Epithelial cell of prostate (primary cell): Measurements from ENCODE around the gene BCAS1.
"Not testable (repeated sequence)": the region's sequence is repeated elsewhere in the genome, so short reads cannot be mapped to it uniquely, and the experiment has no call there.

Source experiments
- DNase-seq: peaks from one replicate; pipeline ENCODE4 v3.0.0-alpha.2; 2011; ENCODE audit warnings: low read depth, low spot score
- H3K27ac ChIP-seq: fragments of 450-650 bp; 2 replicates; pipeline ENCODE4 v1.5.1; 2017; ENCODE audit warnings: mild to moderate bottlenecking

The BCAS1 gene

GRCh38 chr20:53937339-53937741, 133.1 kb downstream of the BCAS1 start:
- DNase-seq: no peak
- no peak overlapping the region for H3K27ac ChIP-seq

- H3K27ac ChIP-seq: no peak overlapping the region
- no peak for DNase-seq
Observed at GRCh38 chr20:53935344-53936084, 134.9 kb downstream of the BCAS1 start.

DNA sequence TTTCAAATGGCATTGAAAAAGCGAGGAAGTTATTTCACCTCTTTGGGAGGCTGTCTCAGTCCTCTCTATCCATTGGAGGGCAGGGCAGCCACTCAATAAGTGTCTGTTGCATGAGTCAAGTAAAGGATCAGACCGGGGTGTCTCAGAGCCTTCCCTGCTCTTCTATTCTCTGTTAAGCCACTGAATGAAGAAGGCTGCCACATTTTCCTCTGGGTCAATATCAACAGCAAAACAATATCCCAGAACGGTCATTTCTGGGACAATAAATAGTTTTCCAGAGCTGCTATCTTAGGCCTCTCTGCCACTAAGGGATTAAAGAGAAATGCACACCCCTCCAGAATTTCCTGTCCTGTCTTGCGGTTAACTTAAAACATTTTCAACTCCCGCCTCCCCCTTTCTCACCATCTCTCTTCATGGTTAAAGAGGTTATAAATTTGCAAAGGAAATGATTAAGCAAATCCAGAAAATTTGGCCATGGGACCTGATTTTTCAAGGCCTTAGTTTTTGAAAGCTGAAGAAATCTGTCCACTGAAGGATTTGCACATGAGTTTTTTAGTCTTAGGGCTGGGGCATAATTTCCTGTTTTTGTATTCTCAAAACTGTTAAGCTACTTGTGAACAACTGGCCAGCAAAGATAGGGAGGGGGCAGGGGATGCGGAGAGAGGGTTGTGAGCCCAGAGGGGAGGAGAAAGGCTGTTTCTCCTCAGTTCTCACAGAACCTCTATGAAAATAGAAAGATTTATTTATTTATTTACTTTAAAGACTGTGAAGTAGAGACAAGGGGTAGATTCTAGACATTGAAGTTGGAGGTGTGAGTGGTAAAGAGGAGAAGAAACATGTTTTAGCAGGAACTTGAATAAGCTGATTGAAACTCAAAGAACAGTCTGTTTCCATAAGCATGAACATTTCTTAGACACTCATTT, 135.7 kb downstream of the BCAS1 start:
- no peak for DNase-seq
- peak overlapping the region; percentile 31 for H3K27ac ChIP-seq

- no peak overlapping the region for H3K27ac ChIP-seq
- no peak for DNase-seq
Observed at GRCh38 chr20:53933232-53933846, 137.1 kb downstream of the BCAS1 start.

DNA sequence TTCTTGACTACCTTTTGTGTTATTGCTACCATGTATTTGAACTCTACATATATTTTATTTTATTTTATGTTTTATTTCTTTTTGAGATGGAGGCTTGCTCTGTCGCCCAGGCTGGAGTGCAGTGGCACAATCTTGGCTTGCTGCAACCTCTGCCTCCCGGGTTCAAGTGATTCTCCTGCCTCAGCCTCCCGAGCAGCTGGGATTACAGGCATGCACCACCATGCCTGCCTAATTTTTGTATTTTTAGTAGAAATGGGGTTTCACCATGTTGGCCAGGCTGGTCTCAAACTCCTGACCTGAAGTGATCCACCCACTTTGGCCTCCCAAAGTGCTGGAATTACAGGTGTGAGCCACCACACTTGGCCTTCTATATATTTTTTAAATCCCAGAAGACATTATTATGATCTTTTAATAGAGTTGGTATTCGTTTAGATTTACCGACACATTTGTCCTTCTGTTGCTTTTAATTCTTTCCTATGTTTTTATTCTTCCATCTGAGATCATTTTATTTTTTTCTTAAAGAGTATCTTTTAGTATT, 137.7 kb downstream of the BCAS1 start:
- not testable (repeated sequence) for DNase-seq, H3K27ac ChIP-seq

GRCh38 chr20:53931597-53931996, 138.8 kb downstream of the BCAS1 start:
- DNase-seq: no peak
- H3K27ac ChIP-seq: peak overlapping the region; percentile 70

GRCh38 chr20:53930651-53931504, 139.5 kb downstream of the BCAS1 start:
- no peak for DNase-seq
- peak overlapping the region; percentile 70 for H3K27ac ChIP-seq

DNA sequence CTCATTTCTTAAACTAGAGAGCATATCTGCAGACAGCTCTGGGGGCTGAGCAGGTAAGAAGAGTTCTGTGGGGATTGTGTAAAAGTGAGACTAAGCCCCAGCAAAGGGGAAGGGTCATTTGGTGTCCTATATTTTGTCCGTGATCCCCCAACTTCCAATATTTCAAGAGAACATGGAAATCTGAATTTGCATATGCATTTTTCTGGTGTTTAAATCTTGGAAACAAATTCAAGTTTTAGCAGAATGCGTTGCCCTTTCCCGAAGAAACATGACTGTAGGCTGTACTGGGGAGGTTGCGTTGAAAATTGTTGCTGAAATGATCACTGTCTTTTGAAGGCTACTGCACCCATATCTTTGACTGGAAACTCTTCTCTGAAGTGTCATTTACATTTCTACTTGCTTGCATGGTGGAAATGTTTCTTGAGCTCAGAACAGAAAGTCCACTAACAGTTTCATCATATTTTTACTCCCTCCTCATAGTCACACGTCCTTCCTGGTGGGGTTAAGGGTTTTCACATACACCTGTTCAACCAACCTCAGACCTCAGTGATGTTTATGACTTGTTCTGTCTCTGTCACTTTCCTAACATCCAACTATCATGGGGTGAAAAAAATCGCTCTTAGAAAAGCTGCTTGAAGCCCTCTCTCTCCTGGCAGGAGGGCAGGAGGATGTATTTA, 140.3 kb downstream of the BCAS1 start:
- DNase-seq: no peak
- peak overlapping the region; percentile 70 for H3K27ac ChIP-seq

GRCh38 chr20:53929399-53929798, 141.0 kb downstream of the BCAS1 start:
- no peak for DNase-seq
- no peak overlapping the region for H3K27ac ChIP-seq

GRCh38 chr20:53927990-53928389, 142.4 kb downstream of the BCAS1 start:
- no peak for DNase-seq
- H3K27ac ChIP-seq: no peak overlapping the region

DNA sequence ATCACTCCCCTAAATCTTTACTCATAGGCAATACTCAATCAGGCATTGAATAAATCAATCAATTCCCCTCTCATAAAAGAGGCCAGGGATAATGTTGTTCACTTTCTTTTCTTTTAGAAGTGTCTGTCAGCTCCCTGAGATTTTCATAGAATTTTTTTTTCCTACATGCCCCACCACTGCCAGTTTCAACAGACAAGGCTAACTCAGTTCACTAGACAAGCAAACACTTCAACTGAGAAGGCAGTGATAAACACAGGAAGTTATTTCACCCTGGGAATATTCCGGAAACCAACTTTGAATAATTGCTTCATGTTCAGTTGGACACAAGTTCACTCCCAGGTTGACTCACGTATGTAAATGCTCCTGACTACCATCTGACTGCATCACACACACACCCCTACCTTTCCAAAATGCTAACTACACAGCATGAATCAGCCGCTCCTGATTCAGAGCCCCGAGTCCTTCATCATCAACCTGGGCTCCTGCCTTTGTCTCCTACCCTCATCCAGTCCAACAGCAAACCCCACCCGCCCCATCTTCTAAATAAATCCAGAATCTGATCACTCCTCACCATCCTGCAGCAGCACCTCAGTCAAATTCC, 143.9 kb downstream of the BCAS1 start:
- peak overlapping the region; percentile 98 for H3K27ac ChIP-seq
- peak; percentile 100 for DNase-seq

DNA sequence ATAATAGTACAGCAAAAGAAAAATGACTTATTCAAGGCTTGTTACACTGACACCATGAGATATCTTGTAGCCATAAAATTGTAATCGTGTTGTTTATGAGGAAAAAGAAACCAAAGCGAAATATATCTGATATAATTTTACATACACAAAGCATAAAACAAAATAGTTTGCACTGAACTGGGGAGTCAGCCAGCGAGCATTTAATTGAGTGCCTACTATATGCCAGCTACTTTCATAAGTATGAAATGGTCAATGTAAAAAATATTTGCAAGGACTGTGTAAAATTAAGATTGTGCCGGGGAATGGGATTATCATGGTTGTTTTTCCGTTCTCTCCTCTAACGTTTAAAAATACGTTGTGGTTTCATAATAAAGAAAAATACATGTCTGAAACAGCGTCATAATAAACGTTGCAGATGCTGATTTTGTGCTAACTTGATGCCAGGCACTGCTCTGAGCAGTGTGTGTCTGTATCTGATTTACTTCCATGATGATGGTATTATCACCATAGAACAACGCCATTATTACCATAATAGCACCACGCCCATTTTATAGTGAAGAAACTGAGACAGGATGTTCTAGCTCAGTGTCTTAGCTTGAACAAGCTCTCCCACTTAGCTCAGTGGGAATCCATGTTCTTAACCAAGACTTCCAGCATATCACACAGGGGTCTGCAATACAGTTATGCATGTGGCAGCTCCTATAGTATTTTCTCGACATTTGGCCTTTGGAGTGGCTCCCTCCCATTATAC, 144.6 kb downstream of the BCAS1 start:
- DNase-seq: no peak
- peak overlapping the region; percentile 98 for H3K27ac ChIP-seq

- DNase-seq: no peak
- peak overlapping the region; percentile 22 for H3K27ac ChIP-seq
Observed at GRCh38 chr20:53923566-53924369, 146.6 kb downstream of the BCAS1 start.

DNA sequence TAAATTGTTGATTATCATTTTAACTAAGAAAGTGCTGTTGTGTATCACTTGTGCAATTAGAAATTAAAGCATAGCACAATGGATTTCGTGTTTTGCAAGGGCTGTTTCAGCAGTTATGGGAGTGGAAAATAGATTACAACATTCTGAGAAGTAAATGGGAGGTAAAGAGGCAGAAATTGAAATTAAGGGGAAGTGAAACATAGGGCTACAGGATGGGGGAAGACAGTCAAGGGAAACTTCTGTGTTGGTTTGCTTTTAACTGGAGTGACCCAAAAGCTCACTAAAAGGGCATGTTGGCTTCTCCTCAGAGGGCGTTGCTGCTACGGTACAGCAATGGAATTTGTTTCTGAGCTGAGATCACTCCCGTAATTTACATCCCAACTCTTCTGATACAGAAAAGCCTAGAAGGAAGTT, 147.5 kb downstream of the BCAS1 start:
- H3K27ac ChIP-seq: peak overlapping the region; percentile 22
- no peak for DNase-seq

GRCh38 chr20:53921443-53921973, 148.9 kb downstream of the BCAS1 start:
- DNase-seq: no peak
- no peak overlapping the region for H3K27ac ChIP-seq

GRCh38 chr20:53920647-53921245, 149.6 kb downstream of the BCAS1 start:
- H3K27ac ChIP-seq: no peak overlapping the region
- DNase-seq: no peak

DNA sequence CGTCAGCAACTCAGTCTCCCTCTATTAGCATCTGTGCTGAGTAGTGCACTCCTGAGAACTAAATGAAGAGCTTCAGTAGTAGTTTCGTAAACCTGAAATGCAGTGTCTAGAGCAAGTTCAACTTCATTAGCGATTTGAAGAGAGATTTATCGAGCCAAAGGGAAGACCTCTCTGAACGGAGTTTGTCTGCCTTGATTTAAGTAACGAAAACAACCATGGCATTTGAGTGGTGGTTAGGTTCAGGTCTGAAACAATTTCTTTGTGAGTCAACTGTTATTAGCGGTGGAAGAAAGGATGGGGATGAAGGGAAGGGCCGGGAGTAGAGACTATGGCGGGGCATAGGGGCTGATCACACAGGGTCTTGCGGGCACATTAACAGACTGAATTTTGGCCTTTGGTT, 150.5 kb downstream of the BCAS1 start:
- no peak for DNase-seq
- H3K27ac ChIP-seq: no peak overlapping the region
